Mucosa of rectum (tissue), 2 donors: ENCODE measurements around the gene DZIP1L.

ENCODE experiments used
- H3K27ac ChIP-seq, 2 donors: one replicate each; pipeline ENCODE4 v1.7.0; 2013; ENCODE audit warnings: inconsistent platforms in 2 of 2, low read depth in 2 of 2, low read length in 2 of 2
- H3K27me3 ChIP-seq, 2 donors: one replicate each; pipeline ENCODE4 v1.7.0; 2013; ENCODE audit warnings: low read length in 2 of 2; ENCODE audit not compliant: control insufficient read depth in 2 of 2, insufficient read depth in 2 of 2
- H3K36me3 ChIP-seq, 2 donors: one replicate each; pipeline ENCODE4 v1.7.0; 2013; ENCODE audit warnings: low read length in 2 of 2; ENCODE audit not compliant: control insufficient read depth in 2 of 2, insufficient read depth in 2 of 2
- H3K4me1 ChIP-seq, 2 donors: one replicate each; pipeline ENCODE4 v1.7.0; 2013; ENCODE audit warnings: low read length in 2 of 2, mild to moderate bottlenecking in 1 of 2; ENCODE audit not compliant: control insufficient read depth in 2 of 2, insufficient read depth in 2 of 2
- H3K4me3 ChIP-seq, 2 donors: one replicate each; pipeline ENCODE4 v1.7.0; 2013; ENCODE audit warnings: low read length in 2 of 2
- H3K9ac ChIP-seq, 2 donors: one replicate each; pipeline ENCODE4 v1.7.0; 2013; ENCODE audit warnings: low read length in 2 of 2, low read depth in 1 of 2, mild to moderate bottlenecking in 1 of 2
- H3K9me3 ChIP-seq, 2 donors: one replicate each; pipeline ENCODE4 v1.7.0; 2013; ENCODE audit warnings: low read length in 2 of 2; ENCODE audit not compliant: control insufficient read depth in 2 of 2
- donor health status: healthy.
- donor health status: Normal muscosa, but diverticular disease.

The DZIP1L gene

DNA sequence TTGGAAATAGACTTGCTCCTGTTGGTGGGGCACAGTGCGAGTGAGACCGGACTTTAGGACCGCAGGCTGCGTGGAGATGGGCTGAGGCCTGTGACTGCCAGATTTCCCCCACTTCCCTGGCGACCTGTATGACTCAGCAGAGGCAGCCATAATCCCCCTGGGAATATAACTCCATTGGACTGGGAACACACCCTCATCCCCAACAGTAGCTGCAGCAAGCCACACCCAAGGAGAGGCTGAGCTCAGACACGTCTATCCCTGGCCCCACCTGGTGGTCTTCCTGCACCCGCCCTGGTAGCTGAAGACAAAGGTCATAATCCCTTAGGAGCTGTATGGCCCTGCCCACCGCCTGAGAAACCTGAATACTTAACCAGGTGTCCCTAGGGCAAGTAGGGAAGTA is 42.6 kb downstream of the DZIP1L start:
- Histone ChIP-seq H3K4me3 (no peak overlapping the region), H3K36me3 (no peaks in the 10 kb centered on the region), H3K4me1 (no peaks in the 10 kb centered on the region), H3K9me3 (no peaks in the 10 kb centered on the region), H3K9ac (no peak overlapping the region), H3K27ac (no peak overlapping the region), H3K27me3 (no peaks in the 10 kb centered on the region)

DNA sequence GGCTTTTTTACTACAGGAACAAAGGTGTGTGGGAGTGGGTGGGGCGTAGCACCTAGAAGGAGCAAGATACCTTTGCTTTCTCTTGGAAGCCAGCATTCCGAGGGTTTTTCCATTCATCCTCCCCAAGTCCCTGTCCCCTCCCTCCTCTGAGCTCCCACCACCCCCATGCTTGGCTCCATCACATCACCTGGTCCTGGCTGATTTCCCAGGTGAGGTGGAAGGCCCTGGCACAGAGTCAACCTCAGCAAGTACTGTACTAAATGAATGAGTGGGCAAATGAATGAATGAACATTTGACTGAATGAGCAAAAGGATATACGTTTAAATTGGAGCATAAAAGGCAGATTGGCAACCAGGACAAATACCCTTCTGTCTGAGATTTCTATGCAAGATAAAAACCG is 45.4 kb downstream of the DZIP1L start:
- Histone ChIP-seq H3K27ac (no peak overlapping the region), H3K27me3 (no peaks in the 10 kb centered on the region), H3K4me1 (no peaks in the 10 kb centered on the region), H3K4me3 (no peak overlapping the region), H3K9me3 (no peaks in the 10 kb centered on the region), H3K9ac (no peak overlapping the region), H3K36me3 (no peaks in the 10 kb centered on the region)

DNA sequence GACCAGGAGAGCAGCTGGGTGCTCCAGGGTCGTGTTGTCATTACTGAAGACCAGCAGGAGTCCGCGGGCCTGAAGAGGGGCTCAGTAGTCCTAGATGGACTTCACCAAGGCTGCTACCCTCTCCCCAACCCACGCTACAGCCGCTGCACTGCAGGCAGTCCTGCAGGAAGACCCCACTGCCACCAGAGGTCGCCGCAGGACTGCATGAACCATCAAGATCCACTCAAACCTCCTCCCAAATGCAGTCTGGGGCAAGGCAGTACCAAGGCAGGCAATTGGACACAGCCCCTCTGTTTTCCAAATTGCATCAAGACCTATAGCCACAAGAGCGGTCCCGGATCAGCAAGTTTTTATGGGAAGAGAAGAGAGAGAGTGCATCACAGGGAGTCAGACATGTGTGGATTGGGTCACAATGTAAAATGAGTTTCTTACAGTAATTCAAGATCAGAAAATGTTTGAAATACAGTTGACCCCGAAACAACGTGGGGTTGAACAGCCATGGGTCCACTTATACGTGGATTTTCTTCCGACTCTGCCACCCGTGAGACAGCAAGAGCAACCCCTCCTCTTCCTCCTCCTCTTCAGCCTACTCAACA is 46.7 kb downstream of the DZIP1L start:
- H3K27ac ChIP-seq = no peak overlapping the region
- H3K9me3 ChIP-seq = no peaks in the 10 kb centered on the region
- H3K9ac ChIP-seq = no peak overlapping the region
- H3K36me3 ChIP-seq = no peaks in the 10 kb centered on the region
- H3K27me3 ChIP-seq = no peaks in the 10 kb centered on the region
- H3K4me3 ChIP-seq = no peak overlapping the region
- H3K4me1 ChIP-seq = no peaks in the 10 kb centered on the region

DNA sequence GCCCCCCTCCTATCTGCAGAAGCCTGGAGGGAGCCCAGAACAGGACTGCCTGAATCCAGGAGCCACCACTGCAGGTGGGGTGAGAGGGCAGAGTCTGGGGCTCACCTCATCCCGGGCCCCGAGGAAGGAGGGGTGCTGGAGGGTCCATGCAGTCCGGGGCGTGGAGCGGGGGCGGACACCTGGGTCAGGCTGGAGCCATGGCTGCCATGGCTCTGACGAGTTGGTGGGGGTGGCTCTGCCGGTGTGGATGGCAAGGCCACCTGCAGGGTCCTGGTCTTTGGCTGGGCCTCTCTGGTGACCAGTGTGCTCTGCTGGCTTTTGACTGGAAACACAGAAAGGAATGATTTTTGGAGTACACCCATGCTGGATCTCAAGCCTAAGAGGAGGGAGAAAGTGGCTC is 47.4 kb downstream of the DZIP1L start:
- Histone ChIP-seq H3K4me3 (no peak overlapping the region), H3K27me3 (no peaks in the 10 kb centered on the region), H3K9ac (no peak overlapping the region), H3K27ac (no peak overlapping the region), H3K4me1 (no peaks in the 10 kb centered on the region), H3K9me3 (no peaks in the 10 kb centered on the region), H3K36me3 (no peaks in the 10 kb centered on the region)

DNA sequence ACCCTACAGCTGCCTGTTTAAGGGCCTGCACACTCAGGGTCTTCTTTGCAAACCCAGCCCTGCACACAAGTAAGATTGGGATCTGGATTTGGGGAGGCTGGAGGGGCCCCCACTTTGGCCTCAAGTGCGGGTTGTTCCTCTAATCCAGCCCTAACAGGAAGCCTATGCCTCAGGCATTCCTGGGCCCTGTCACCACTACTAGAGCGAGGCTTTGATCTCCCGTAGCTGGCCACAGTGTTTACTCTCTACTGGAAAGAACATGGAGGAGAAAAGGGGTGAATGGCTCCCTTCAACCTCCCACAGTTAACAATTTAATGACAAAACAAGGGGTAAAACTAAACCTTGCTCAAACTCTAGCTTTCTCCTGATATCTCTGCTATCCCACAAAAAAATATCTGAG is 48.4 kb downstream of the DZIP1L start:
- H3K9me3 ChIP-seq = no peaks in the 10 kb centered on the region
- H3K27me3 ChIP-seq = no peaks in the 10 kb centered on the region
- H3K4me3 ChIP-seq = no peak overlapping the region
- no peak overlapping the region for H3K9ac ChIP-seq
- H3K4me1 ChIP-seq = no peaks in the 10 kb centered on the region
- no peaks in the 10 kb centered on the region for H3K36me3 ChIP-seq
- no peak overlapping the region for H3K27ac ChIP-seq

DNA sequence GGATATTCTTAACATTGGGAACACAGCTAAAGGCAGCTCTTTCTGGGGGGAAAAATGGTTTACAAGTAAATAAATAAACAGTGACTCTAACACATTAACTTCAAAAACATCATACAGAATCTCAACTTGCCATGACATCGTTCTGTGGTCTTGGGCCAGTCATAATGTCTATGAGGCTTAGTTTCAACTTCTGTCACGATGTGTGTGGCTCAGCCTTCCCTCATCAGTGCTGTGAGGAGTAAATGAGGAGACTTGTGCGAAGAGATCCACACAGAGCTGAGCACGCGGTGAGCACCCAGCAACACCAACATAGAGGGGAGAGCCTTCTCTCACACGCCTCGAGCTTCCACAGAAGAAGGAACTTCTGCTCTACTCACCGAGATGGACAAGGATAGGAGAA is 49.0 kb downstream of the DZIP1L start:
- H3K36me3 ChIP-seq = no peaks in the 10 kb centered on the region
- no peak overlapping the region for H3K4me3 ChIP-seq
- no peak overlapping the region for H3K27ac ChIP-seq
- H3K9ac ChIP-seq = no peak overlapping the region
- no peaks in the 10 kb centered on the region for H3K9me3 ChIP-seq
- no peaks in the 10 kb centered on the region for H3K4me1 ChIP-seq
- H3K27me3 ChIP-seq = no peaks in the 10 kb centered on the region

DNA sequence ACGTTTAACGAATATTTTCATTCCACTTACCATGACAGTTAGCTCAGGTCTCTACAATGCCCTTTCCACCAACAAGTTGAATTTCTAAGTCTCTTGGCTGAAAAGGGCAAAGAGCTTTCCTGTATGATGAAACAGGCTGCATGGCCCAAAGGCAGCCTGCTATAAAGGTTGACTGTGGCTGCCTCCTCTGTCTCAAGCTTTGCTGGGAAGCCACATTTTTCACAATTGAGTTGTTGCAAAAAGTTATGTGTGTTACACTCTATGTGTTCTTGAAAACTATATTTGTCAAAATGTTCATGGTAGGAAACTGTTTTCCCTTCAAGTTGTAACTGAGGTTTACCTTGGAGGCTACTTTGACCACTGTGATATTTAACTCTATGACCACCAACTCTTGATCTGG is 49.5 kb downstream of the DZIP1L start:
- Histone ChIP-seq H3K9ac (no peak overlapping the region), H3K4me1 (no peaks in the 10 kb centered on the region), H3K27me3 (no peaks in the 10 kb centered on the region), H3K27ac (no peak overlapping the region), H3K4me3 (no peak overlapping the region), H3K9me3 (no peaks in the 10 kb centered on the region), H3K36me3 (no peaks in the 10 kb centered on the region)

DNA sequence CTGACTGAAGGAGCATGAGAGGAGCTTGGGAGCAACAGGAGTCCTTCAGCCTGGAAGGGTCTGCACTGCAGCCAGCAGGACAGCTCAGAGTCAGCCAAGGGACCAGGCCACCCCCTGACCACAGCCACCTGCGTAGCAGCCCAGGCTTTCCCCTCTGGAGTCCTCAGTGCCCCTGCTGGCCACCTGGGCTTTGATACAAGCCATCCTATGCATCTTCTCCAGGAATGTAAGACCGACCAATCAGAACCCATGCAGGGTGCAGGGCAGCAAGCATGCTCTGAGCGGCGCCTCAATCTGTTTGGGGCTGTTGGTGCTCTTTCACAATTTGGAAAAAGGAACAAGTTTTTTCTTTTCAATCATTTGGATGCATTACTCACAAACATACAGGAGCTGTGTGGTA is 52.0 kb downstream of the DZIP1L start:
- no peaks in the 10 kb centered on the region for H3K9me3 ChIP-seq
- no peak overlapping the region for H3K27ac ChIP-seq
- no peak overlapping the region for H3K9ac ChIP-seq
- H3K4me1 ChIP-seq = no peaks in the 10 kb centered on the region
- H3K27me3 ChIP-seq = no peaks in the 10 kb centered on the region
- no peaks in the 10 kb centered on the region for H3K36me3 ChIP-seq
- no peak overlapping the region for H3K4me3 ChIP-seq

DNA sequence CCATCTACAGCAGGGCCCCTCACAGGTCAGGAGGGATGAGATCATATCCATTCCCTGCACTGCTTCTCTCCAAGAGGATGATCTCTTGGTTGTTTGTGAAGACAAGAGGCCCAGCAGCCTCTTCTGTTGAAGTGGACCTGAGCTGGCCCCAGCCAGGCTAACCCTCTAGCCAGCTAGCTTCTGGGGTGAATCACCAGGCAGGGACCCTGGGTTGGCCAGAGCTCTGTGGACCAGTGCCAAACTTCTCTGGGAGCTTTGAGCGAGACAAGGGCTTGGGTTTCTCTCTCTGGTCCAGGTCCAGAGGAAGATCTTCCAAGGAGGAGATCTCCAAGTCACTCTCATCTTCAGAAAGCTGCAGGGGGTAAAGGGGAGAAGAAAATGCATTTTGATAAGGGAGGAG is 52.8 kb downstream of the DZIP1L start:
- H3K27me3 ChIP-seq = no peaks in the 10 kb centered on the region
- H3K36me3 ChIP-seq = no peaks in the 10 kb centered on the region
- H3K4me1 ChIP-seq = no peaks in the 10 kb centered on the region
- no peaks in the 10 kb centered on the region for H3K9me3 ChIP-seq
- H3K4me3 ChIP-seq = no peak overlapping the region
- no peak overlapping the region for H3K9ac ChIP-seq
- no peak overlapping the region for H3K27ac ChIP-seq

DNA sequence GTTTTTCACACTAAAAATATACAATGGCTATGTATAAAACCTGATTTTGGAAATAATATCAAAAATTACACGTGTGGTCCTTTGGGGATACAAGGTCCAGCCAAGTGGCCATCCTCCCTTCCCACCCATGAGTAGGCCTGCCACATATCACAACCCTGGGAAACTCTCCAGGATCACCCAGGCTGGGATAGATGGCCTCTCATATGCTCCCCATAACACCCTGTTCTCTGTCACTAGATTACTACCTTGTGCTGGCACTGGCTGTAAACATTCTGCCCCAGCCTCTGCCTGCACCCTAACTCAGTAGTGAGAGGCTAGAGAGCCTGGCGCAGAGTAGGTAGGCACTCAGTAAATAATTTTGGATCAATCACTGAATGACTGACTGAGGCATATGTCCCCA is 53.4 kb downstream of the DZIP1L start:
- no peak overlapping the region for H3K27ac ChIP-seq
- H3K9ac ChIP-seq = no peak overlapping the region
- no peaks in the 10 kb centered on the region for H3K9me3 ChIP-seq
- no peak overlapping the region for H3K4me3 ChIP-seq
- no peaks in the 10 kb centered on the region for H3K27me3 ChIP-seq
- H3K36me3 ChIP-seq = no peaks in the 10 kb centered on the region
- no peaks in the 10 kb centered on the region for H3K4me1 ChIP-seq

DNA sequence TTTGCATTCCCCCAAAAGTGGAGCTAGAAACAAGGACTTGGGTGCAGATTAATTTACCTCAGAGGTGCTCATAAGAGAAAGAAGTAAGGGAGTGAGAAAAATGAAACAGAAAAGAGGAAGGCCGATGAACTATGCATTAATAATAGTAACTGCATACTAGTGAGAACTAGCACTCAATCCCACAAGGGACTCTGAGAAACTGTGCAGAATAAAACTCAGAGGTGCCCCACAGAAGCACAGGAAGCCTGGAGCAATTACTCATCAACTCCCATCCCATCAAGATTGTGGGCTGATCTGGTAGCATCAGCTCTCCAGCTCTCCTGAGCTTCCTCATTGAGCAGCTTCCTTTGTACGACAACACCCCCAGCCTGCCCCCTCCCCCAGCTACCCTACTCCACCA is 54.6 kb downstream of the DZIP1L start:
- Histone ChIP-seq H3K4me1 (no peaks in the 10 kb centered on the region), H3K9me3 (no peaks in the 10 kb centered on the region), H3K4me3 (no peak overlapping the region), H3K27me3 (no peaks in the 10 kb centered on the region), H3K27ac (no peak overlapping the region), H3K36me3 (no peaks in the 10 kb centered on the region), H3K9ac (no peak overlapping the region)
